LoVo (cell line): ENCODE data around the gene HBP1.
"Not testable (repeated sequence)": the region's sequence is repeated elsewhere in the genome, so short reads cannot be mapped to it uniquely, and the experiment has no call there.

Source experiments
- DNase-seq: peaks from one replicate; pipeline ENCODE4 v3.0.0-alpha.2; 2016; ENCODE audit warnings: low spot score

HBP1 gene

GRCh38 chr7:107168233-107169119 is at the start of gene HBP1:
Gene HBP1 (plus strand): TSS chr7:107169003. CDS start chr7:107179894, 10,891 bp downstream.
- DNase-seq = peak; percentile 100

GRCh38 chr7:107119376-107120105 is 49.3 kb upstream of the HBP1 start:
- no peak for DNase-seq

GRCh38 chr7:107122486-107122911 is 46.3 kb upstream of the HBP1 start:
- no peak for DNase-seq

- DNase-seq = no peak
Observed at GRCh38 chr7:107123392-107123791, 45.4 kb upstream of the HBP1 start.

GRCh38 chr7:107125475-107125874 is 43.3 kb upstream of the HBP1 start:
- DNase-seq = no peak

GRCh38 chr7:107128217-107128616 is 40.6 kb upstream of the HBP1 start:
- DNase-seq = no peak

- DNase-seq = no peak
Observed at GRCh38 chr7:107128748-107129147, 40.1 kb upstream of the HBP1 start.

GRCh38 chr7:107130487-107131220 is 38.1 kb upstream of the HBP1 start:
- no peak for DNase-seq

- DNase-seq = no peak
Observed at GRCh38 chr7:107133396-107133795, 35.4 kb upstream of the HBP1 start.

- DNase-seq = no peak
Observed at GRCh38 chr7:107138696-107139420, 29.9 kb upstream of the HBP1 start.

- not testable (repeated sequence) for DNase-seq
Observed at GRCh38 chr7:107143875-107144274, 24.9 kb upstream of the HBP1 start.

- no peak for DNase-seq
Observed at GRCh38 chr7:107145067-107145838, 23.6 kb upstream of the HBP1 start.

- peak; percentile 66 for DNase-seq
Observed at GRCh38 chr7:107147464-107148393, 21.1 kb upstream of the HBP1 start.

- DNase-seq = no peak
Observed at GRCh38 chr7:107148721-107149120, 20.1 kb upstream of the HBP1 start.

GRCh38 chr7:107149863-107150262 is 18.9 kb upstream of the HBP1 start:
- no peak for DNase-seq

- peak; percentile 77 for DNase-seq
Observed at GRCh38 chr7:107150375-107151073, 18.3 kb upstream of the HBP1 start.

- DNase-seq = no peak
Observed at GRCh38 chr7:107151538-107151937, 17.3 kb upstream of the HBP1 start.

GRCh38 chr7:107152011-107152410 is 16.8 kb upstream of the HBP1 start:
- peak; percentile 61 for DNase-seq

- DNase-seq = no peak
Observed at GRCh38 chr7:107154826-107155225, 14.0 kb upstream of the HBP1 start.
